ENCODE data around the gene PRKCA. TPM values are rescaled to one million over a fixed set of nuclear protein-coding genes. Genes with fewer than 3 reads are reported as not detected.
A peak's percentile ranks its signal among the peaks of the same experiment; 100 is the strongest.

PRKCA gene
- total RNA-seq, 1 experiment from 2014 or later, result 29.5 TPM

DNA sequence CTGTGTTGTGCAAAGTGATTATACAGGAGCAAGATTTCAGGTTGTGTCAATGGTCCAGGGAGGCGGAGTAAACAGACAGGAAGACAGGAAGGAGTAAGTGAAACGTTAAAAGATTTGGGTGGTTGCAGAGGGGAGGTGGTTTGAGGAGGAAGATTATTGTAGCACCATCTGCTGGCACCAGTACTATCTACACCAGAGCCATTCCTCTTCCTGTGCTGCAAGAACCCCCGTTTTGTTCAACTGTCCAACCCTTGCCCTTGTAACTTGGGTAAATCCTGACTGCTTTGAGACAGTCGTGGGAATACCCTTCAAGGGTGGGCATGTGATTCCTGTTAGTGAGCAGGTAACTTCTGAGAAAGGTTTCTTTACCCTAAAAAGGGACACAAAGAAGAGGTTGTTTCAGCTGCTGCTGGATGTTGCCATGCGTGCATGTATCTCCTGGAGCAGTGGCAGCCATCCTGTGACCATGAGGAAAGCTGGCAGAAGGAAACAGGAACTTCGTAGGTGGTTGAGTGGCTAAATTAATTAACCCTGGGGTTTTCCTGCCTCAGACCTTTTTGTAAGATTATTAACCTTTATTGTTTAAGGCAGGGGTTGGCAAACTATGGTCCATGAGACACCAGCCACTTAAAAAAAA, 124.1 kb downstream of the PRKCA start:
- ChIA-PET CTCF (no interaction called here), POLR2A (no interaction called here)
- no peaks in the 10 kb centered on the region for H3K9me3 Mint-ChIP-seq
- H3K4me1 Mint-ChIP-seq, result peaks cover 36% of the 10 kb centered on the region
- H3K27ac Mint-ChIP-seq, result peak overlapping the region; percentile 46; the same call in 1 of the 2 replicates
- DNase-seq (ENCODE audit: low spot score) (no peak), ATAC-seq (peak; percentile 89)
- TF ChIP-seq MLX (CRISPR knock-in tag; IDR thresholded peaks at IDR 0.05) (no peak), GTF2I (CRISPR knock-in tag; conservative IDR thresholded peaks at IDR 0.05) (peak; percentile 91), TEAD1 (CRISPR knock-in tag; IDR thresholded peaks at IDR 0.05) (no peak), CBFB (CRISPR knock-in tag; IDR thresholded peaks at IDR 0.05; ENCODE audit: low read depth) (no peak), ZNF423 (CRISPR knock-in tag; IDR thresholded peaks at IDR 0.05) (no peak)
- no peaks in the 10 kb centered on the region for H3K27me3 Mint-ChIP-seq (ENCODE audit: low read depth)
- no peak overlapping the region for H3K4me3 Mint-ChIP-seq
- H3K36me3 Mint-ChIP-seq, result no peaks in the 10 kb centered on the region

DNA sequence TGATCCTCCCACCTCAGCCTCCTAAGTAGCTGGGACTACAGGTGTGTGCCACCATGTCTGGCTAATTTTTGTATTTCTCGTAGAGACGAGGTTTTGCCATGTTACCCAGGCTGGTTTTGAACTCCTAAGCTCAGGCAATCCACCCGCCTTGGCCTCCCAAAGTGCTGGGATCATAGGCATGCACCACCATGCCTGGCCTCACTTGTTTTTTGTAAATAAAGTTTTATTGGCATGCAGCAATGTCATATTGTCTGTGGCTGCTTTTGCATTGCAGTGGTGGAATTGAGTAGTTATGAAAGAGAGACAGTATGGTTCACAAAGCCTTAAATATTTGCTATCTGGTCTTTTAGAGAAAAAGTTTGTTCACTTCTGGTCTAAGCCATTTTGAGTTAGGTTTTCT, 124.7 kb downstream of the PRKCA start:
- Mint-ChIP-seq H3K4me3 (no peak overlapping the region), H3K27ac (no peak overlapping the region), H3K36me3 (no peaks in the 10 kb centered on the region), H3K4me1 (peaks cover 42% of the 10 kb centered on the region), H3K27me3 (ENCODE audit: low read depth) (no peaks in the 10 kb centered on the region), H3K9me3 (no peaks in the 10 kb centered on the region)
- POLR2A ChIA-PET, result no interaction called here
- no peak for DNase-seq (ENCODE audit: low spot score)
- CTCF ChIA-PET, result no interaction called here
- TF ChIP-seq, protein P1, sequence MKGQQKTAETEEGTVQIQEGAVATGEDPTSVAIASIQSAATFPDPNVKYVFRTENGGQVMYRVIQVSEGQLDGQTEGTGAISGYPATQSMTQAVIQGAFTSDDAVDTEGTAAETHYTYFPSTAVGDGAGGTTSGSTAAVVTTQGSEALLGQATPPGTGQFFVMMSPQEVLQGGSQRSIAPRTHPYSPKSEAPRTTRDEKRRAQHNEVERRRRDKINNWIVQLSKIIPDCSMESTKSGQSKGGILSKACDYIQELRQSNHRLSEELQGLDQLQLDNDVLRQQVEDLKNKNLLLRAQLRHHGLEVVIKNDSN (CRISPR knock-in tag; IDR thresholded peaks at IDR 0.05), result no peak
- TF ChIP-seq, protein P2, sequence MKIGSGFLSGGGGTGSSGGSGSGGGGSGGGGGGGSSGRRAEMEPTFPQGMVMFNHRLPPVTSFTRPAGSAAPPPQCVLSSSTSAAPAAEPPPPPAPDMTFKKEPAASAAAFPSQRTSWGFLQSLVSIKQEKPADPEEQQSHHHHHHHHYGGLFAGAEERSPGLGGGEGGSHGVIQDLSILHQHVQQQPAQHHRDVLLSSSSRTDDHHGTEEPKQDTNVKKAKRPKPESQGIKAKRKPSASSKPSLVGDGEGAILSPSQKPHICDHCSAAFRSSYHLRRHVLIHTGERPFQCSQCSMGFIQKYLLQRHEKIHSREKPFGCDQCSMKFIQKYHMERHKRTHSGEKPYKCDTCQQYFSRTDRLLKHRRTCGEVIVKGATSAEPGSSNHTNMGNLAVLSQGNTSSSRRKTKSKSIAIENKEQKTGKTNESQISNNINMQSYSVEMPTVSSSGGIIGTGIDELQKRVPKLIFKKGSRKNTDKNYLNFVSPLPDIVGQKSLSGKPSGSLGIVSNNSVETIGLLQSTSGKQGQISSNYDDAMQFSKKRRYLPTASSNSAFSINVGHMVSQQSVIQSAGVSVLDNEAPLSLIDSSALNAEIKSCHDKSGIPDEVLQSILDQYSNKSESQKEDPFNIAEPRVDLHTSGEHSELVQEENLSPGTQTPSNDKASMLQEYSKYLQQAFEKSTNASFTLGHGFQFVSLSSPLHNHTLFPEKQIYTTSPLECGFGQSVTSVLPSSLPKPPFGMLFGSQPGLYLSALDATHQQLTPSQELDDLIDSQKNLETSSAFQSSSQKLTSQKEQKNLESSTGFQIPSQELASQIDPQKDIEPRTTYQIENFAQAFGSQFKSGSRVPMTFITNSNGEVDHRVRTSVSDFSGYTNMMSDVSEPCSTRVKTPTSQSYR (CRISPR knock-in tag; IDR thresholded peaks at IDR 0.05), result no peak
- no peak for ATAC-seq

DNA sequence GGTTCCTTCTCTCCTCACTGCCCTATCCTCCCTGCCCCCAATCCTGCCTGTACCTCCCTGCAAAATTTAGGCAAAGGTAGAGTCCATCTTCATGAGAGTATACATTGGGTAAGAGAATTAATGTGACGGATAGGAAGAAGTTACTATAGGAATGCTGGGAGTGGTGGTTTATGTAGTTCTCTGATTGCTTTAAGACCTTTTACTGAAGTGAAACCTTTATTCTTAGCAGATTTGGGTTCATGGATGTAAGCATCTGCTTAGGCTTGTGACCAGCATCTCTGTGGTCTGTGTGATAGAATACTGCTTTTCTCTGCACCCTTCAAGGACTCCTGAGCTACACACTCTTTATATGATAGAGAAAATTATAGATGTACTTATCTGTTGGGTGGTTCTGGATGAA, 127.3 kb downstream of the PRKCA start:
- POLR2A ChIA-PET, result no interaction called here
- Mint-ChIP-seq H3K27me3 (ENCODE audit: low read depth) (no peaks in the 10 kb centered on the region), H3K36me3 (no peaks in the 10 kb centered on the region), H3K9me3 (no peaks in the 10 kb centered on the region), H3K27ac (no peak overlapping the region), H3K4me1 (peaks cover 39% of the 10 kb centered on the region), H3K4me3 (no peak overlapping the region)
- ATAC-seq (no peak), DNase-seq (ENCODE audit: low spot score) (no peak)
- CTCF ChIA-PET, result no interaction called here
- TF ChIP-seq NFATC4 (CRISPR knock-in tag; IDR thresholded peaks at IDR 0.05) (no peak), HMGA2 (CRISPR knock-in tag; IDR thresholded peaks at IDR 0.05) (no peak), ATF1 (CRISPR knock-in tag; IDR thresholded peaks at IDR 0.05) (no peak), ETV6 (CRISPR knock-in tag; IDR thresholded peaks at IDR 0.05) (no peak), RORB (CRISPR knock-in tag; IDR thresholded peaks at IDR 0.05) (no peak), ATF3 (CRISPR knock-in tag; conservative IDR thresholded peaks at IDR 0.05) (no peak)
- TF ChIP-seq, protein P3, sequence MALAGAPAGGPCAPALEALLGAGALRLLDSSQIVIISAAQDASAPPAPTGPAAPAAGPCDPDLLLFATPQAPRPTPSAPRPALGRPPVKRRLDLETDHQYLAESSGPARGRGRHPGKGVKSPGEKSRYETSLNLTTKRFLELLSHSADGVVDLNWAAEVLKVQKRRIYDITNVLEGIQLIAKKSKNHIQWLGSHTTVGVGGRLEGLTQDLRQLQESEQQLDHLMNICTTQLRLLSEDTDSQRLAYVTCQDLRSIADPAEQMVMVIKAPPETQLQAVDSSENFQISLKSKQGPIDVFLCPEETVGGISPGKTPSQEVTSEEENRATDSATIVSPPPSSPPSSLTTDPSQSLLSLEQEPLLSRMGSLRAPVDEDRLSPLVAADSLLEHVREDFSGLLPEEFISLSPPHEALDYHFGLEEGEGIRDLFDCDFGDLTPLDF (CRISPR knock-in tag; IDR thresholded peaks at IDR 0.05), result no peak
- TF ChIP-seq, protein P4, sequence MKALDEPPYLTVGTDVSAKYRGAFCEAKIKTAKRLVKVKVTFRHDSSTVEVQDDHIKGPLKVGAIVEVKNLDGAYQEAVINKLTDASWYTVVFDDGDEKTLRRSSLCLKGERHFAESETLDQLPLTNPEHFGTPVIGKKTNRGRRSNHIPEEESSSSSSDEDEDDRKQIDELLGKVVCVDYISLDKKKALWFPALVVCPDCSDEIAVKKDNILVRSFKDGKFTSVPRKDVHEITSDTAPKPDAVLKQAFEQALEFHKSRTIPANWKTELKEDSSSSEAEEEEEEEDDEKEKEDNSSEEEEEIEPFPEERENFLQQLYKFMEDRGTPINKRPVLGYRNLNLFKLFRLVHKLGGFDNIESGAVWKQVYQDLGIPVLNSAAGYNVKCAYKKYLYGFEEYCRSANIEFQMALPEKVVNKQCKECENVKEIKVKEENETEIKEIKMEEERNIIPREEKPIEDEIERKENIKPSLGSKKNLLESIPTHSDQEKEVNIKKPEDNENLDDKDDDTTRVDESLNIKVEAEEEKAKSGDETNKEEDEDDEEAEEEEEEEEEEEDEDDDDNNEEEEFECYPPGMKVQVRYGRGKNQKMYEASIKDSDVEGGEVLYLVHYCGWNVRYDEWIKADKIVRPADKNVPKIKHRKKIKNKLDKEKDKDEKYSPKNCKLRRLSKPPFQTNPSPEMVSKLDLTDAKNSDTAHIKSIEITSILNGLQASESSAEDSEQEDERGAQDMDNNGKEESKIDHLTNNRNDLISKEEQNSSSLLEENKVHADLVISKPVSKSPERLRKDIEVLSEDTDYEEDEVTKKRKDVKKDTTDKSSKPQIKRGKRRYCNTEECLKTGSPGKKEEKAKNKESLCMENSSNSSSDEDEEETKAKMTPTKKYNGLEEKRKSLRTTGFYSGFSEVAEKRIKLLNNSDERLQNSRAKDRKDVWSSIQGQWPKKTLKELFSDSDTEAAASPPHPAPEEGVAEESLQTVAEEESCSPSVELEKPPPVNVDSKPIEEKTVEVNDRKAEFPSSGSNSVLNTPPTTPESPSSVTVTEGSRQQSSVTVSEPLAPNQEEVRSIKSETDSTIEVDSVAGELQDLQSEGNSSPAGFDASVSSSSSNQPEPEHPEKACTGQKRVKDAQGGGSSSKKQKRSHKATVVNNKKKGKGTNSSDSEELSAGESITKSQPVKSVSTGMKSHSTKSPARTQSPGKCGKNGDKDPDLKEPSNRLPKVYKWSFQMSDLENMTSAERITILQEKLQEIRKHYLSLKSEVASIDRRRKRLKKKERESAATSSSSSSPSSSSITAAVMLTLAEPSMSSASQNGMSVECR (CRISPR knock-in tag; IDR thresholded peaks at IDR 0.05; ENCODE audit: borderline replicate concordance), result no peak
- TF ChIP-seq, protein P5, sequence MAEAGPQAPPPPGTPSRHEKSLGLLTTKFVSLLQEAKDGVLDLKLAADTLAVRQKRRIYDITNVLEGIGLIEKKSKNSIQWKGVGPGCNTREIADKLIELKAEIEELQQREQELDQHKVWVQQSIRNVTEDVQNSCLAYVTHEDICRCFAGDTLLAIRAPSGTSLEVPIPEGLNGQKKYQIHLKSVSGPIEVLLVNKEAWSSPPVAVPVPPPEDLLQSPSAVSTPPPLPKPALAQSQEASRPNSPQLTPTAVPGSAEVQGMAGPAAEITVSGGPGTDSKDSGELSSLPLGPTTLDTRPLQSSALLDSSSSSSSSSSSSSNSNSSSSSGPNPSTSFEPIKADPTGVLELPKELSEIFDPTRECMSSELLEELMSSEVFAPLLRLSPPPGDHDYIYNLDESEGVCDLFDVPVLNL (CRISPR knock-in tag; IDR thresholded peaks at IDR 0.05; ENCODE audit: borderline replicate concordance, low read depth), result no peak
- TF ChIP-seq, protein P6, sequence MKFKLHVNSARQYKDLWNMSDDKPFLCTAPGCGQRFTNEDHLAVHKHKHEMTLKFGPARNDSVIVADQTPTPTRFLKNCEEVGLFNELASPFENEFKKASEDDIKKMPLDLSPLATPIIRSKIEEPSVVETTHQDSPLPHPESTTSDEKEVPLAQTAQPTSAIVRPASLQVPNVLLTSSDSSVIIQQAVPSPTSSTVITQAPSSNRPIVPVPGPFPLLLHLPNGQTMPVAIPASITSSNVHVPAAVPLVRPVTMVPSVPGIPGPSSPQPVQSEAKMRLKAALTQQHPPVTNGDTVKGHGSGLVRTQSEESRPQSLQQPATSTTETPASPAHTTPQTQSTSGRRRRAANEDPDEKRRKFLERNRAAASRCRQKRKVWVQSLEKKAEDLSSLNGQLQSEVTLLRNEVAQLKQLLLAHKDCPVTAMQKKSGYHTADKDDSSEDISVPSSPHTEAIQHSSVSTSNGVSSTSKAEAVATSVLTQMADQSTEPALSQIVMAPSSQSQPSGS (CRISPR knock-in tag; IDR thresholded peaks at IDR 0.05; ENCODE audit: borderline replicate concordance, low read depth), result no peak
- TF ChIP-seq, protein P7, sequence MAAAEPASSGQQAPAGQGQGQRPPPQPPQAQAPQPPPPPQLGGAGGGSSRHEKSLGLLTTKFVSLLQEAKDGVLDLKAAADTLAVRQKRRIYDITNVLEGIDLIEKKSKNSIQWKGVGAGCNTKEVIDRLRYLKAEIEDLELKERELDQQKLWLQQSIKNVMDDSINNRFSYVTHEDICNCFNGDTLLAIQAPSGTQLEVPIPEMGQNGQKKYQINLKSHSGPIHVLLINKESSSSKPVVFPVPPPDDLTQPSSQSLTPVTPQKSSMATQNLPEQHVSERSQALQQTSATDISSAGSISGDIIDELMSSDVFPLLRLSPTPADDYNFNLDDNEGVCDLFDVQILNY (CRISPR knock-in tag; IDR thresholded peaks at IDR 0.05), result no peak

Data from WTC11 (cell line).